ENCODE measurements around the gene NELFE. TPM values are rescaled to one million over a fixed set of nuclear protein-coding genes. Genes with fewer than 3 reads are reported as not detected.

Gene NELFE
- total RNA-seq, 1 donor from 2014 or later, result 113 TPM

DNA sequence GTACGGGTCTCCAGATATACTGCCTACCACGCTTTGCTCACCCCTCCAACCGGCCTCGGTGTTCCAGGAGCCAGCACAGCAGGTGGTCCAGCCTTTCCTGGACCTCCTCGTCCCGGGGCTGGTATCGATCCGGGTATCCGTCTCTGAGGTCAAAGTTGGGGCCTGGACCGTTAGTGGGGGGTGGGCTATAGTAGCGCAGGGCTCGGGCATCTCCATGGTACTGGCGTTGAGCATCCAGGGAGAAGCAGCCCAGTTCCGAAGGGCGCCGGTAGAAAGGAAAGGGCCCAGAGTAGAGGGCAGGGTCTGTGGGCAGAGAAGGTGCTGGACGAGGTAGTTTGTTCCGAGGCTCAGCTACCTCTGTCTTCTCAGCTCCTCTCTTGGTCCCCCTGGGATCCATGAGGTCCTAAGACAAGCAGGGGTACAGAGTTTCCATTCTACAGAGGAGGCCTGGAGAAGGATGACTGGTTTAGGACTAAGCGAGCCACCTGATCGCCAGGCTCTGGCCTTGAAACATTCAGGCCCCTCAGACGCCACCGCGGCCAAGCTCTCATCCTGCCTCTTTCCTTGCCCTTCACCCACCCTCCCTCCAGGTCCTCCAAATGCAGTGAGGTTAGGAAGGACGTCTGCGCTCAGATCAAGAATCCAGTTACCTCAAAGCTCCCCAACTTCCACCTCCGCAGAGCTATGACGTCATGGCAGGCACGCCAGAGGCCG lies 12.7 kb upstream of the NELFE start:
- TF ChIP-seq, protein P1, sequence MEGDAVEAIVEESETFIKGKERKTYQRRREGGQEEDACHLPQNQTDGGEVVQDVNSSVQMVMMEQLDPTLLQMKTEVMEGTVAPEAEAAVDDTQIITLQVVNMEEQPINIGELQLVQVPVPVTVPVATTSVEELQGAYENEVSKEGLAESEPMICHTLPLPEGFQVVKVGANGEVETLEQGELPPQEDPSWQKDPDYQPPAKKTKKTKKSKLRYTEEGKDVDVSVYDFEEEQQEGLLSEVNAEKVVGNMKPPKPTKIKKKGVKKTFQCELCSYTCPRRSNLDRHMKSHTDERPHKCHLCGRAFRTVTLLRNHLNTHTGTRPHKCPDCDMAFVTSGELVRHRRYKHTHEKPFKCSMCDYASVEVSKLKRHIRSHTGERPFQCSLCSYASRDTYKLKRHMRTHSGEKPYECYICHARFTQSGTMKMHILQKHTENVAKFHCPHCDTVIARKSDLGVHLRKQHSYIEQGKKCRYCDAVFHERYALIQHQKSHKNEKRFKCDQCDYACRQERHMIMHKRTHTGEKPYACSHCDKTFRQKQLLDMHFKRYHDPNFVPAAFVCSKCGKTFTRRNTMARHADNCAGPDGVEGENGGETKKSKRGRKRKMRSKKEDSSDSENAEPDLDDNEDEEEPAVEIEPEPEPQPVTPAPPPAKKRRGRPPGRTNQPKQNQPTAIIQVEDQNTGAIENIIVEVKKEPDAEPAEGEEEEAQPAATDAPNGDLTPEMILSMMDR (conservative IDR thresholded peaks at IDR 0.05; ENCODE audit: low read depth, low read length), result no peak

DNA sequence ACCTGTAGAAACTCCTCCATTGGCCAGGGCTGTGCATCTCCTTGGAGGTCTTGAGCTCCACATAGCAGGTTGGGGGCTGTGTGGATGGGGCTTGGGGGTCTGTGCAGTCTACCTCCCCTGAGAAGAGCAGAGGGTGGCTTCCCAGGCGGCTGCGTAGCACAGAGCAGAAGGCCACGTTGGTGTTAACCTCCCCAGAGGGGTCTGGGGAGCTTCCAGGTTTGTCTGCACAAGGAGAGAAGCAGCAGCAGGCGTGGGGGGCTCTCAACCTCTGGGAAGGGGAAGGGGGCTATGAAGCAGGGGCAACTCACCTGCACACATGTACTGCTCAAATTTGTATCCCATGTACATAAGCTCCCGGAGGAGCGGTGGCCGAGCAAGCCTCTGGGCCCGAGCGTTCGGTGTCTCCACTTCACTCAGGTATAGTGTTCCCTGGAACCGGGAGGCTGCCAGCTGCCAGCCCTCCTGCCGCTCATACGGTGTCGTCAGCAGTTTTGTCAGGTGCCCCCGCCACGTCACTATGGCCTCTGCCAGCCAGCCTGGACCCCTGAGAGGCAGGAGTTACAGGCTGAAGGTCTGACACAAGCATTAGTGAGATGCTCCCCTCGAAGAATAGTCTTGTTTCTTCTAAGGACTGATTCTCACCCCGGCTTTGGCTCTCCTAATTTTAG lies 12.0 kb upstream of the NELFE start:
- no peak for DNase-seq (ENCODE audit: low read depth)
- TF ChIP-seq, protein P1 (conservative IDR thresholded peaks at IDR 0.05; ENCODE audit: low read depth, low read length), result no peak

More for the DNA sequence above, 12.7 kb upstream of the NELFE start:
- no peak for DNase-seq (ENCODE audit: low read depth)
- peak overlapping the region; percentile 90 for H3K4me3 ChIP-seq (ENCODE audit: low read depth, low read length)

DNA sequence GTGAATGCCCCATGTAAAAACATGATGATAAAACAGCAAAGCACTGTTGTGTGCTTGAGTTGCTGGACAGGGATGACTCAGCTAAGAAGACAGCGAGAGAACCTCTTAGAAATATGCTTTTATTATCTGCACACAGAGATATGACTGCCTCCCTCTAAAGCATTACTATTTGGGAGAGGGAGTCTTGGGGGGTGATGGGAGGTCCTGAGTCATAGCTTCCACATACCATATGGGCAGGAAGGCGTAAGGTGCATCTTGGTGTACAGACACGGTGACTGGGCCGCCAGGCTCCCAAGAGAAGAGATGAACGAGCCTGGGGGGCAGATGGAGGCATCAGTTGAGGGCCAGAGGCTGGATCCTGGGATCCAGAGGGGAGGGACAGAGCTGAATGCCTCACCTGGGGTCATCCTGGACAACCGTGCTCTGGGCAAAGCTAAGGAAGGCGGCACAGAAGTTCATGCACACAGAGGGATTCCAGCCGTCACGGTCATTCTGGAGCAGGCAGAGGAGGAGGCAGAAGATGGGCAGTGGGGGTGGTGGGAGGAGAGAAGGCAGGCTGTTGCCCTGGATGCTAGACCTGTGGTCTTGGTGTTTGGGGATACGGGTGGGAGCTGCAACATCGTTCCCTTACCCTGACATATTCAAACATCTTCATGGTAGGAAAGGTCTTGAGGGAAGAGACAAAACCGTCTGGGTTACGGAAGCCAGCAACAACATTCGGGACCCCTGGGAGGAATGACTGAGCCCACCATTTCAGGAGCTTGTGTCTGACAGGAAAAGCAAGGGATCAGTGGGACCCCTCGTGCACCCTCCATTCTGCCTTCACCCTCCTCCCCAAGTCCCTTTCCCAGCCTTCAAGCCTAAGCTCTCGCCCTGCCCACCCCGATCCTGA lies 11.2 kb upstream of the NELFE start:
- TF ChIP-seq, protein P1 (conservative IDR thresholded peaks at IDR 0.05; ENCODE audit: low read depth, low read length), result no peak
- no peak for DNase-seq (ENCODE audit: low read depth)
- peak overlapping the region; percentile 90 for H3K4me3 ChIP-seq (ENCODE audit: low read depth, low read length)

More for the DNA sequence above, 12.0 kb upstream of the NELFE start:
- H3K4me3 ChIP-seq (ENCODE audit: low read depth, low read length), result peak overlapping the region; percentile 90

DNA sequence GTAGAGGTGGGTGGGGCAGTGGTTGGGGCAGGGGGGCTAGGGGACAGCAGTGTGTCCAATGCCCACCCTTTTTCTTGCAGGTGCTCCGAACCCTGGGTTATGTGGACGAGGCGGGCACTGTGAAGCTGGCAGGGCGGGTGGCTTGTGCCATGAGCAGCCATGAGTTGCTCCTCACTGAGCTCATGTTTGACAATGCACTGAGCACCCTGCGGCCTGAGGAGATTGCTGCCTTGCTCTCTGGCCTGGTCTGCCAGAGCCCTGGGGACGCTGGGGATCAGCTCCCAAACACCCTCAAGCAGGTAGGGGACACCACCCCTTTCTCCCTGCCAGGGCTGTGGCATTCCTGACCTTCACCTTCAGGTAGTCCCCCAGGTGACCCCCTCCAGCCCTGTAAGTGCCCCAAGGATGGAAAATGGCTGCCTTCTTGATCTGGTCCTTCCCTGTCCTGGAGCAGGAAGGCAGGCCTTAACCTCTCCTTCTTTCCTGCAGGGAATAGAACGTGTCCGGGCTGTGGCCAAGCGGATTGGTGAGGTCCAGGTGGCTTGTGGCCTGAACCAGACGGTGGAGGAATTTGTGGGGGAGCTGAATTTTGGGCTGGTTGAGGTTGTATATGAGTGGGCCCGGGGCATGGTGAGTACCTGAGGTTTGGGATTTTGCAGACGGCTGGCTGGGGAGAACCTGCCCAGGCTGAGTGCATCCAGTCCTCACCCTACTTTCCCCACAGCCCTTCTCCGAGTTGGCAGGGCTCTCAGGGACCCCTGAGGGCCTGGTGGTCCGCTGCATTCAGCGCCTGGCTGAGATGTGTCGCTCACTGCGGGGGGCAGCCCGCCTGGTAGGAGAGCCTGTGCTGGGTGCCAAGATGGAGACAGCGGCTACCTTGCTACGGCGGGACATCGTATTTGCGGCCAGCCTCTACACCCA lies 10.3 kb upstream of the NELFE start:
- no peak overlapping the region for H3K4me3 ChIP-seq (ENCODE audit: low read depth, low read length)

DNA sequence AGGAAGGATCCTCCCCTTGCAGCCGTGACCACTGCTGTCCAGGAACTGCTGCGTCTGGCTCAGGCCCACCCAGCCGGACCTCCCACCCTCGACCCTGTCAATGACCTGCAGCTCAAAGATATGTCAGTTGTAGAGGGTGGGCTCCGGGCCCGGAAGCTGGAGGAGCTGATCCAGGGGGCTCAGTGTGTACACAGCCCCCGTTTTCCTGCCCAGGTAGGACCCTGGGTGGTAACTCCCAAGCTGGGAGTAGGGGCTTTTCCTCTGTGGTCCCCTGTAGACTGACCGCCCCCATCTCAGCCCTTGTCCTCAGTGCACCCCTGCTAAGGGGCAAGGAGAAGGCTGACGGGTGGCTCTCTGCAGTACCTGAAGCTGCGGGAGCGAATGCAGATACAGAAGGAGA lies 9.6 kb upstream of the NELFE start:
- no peak overlapping the region for H3K4me3 ChIP-seq (ENCODE audit: low read depth, low read length)
- DNase-seq (ENCODE audit: low read depth), result no peak
- TF ChIP-seq, protein P1 (conservative IDR thresholded peaks at IDR 0.05; ENCODE audit: low read depth, low read length), result no peak

More for the DNA sequence above, 10.3 kb upstream of the NELFE start:
- no peak for DNase-seq (ENCODE audit: low read depth)
- TF ChIP-seq, protein P1 (conservative IDR thresholded peaks at IDR 0.05; ENCODE audit: low read depth, low read length), result no peak

DNA sequence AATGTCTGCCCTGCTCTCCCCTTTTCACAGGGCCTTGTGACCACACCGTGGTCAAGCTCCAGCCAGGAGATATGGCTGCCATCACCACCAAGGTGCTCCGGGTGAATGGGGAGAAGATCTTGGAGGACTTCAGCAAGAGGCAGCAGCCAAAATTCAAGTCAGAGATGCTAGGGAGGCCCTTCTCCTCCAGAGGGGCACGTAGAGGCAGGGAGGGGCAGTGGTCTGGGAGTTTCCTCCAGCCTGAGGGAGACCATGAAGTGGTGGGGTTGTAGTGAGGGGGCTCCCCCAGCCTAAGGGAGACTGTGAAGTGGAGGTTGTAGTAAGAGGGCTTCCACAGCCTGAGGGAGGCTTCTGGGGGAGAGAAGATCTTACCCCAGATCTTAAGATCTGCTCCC lies 9.2 kb upstream of the NELFE start:
- no peak for DNase-seq (ENCODE audit: low read depth)
- H3K4me3 ChIP-seq (ENCODE audit: low read depth, low read length), result no peak overlapping the region
- TF ChIP-seq, protein P1 (conservative IDR thresholded peaks at IDR 0.05; ENCODE audit: low read depth, low read length), result no peak

Data from epithelial cell of proximal tubule (primary cell).